ENCODE data around the gene NUP50.

NUP50 gene

GRCh38 chr22:45196926-45197605 is 33.3 kb downstream of the NUP50 start:
- no peak for DNase-seq

DNA sequence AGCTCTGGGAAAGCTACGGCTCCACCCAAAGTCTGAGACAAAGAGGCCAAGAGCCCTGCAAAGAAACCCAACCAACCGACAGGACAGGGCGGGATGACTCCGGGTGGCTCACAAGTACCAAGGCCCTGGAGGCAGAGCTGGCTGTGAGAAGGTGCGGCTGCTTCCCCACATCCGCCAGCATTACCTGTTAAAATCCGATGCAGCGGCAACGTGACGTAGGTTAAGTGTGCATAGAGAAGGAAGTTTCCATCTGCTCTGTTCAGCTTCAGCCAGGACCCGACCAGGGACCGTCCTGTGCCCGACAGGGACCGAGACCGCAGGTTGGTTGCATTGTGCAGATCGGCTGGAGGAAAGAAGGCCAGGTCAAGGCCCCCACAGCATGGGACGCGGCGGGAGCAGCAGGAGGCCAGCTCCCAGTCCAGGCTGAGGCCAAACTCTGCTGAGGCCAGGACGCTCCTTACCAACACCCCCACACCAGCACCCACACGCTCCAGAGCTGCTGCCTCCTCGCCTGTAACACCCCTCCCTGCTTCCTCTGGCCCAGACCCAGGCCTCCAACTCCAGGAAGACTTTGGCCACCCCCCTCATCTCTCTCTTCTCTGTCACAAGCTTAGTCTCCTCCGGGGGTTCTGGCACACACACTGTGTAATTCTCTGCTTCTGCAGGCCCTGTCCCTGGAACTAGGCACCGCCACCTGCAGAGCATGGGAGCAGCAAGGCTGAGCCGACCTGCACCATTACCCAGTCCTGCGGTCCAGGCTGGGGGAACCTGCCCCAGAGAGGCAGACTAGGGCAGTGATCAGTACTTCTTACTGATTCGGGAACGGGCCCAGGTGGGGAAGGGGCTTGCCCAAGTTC is 34.1 kb downstream of the NUP50 start:
- no peak for DNase-seq

DNA sequence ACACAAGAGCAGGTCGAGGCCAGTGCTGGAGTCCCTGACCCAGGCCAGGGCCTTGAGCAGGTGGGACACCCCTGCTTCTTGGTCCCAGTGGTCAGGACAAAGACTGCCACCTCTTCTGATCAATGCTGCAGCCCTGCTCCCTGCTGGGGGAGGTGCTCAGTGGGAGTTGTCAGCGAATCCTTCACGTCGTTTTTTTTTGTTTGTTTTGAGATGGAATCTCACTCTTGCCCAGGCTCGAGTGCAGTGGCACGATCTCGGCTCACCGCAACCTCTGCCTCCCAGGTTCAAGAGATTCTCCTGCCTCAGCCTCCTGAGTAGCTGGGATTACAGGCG is 34.7 kb downstream of the NUP50 start:
- no peak for DNase-seq

DNA sequence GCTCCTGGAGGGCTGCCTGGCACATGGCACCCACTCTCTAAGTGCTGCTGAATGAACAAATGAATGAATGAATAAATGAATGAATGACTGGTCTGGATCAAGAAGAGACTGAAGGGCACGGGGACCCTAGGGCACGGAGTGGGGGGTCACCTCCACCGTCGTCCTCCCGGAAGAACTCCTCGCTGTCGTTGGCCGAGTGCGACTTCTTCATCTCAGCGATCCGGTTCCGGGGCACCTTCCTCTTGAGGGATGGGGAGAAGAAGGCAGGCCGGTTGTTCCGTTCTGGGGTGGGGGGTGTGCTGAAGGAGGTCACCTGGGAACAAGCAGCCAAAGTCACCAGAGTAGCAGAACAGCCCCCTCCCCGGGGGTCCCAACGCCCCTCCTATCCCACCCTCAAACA is 36.0 kb downstream of the NUP50 start:
- DNase-seq: no peak

GRCh38 chr22:45200230-45200629 is 36.5 kb downstream of the NUP50 start:
- DNase-seq: no peak

DNA sequence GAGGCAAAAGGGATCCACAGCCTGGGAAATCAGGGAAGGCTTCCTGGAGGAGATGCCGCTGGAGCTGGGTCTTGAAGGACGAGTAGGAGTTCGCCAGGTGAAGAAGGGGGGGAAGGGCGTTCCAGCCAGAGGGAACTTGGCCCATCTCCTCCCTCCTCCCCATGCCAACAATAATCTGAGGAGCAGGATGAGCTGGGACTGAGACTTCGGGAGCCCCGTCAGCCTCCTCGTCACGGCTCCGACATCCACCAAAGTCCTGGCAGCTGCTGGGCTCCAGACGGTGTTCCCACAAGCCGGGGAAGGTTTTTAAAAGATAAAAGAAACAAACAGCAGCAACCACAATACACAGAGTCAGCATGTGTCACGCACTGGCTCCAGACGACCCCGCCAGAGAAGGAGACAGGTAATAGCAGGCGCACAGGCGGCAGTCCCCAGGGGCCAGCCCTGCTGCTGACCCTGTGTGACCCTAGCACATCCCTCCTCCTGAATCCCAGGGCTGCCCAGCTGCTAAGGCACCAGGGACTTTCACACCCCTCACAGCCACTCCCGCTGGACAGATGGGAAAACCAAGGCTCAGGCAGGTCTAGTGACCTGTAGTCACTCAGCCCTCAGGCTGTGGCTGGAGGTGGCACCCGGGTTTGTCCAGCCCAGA is 37.3 kb downstream of the NUP50 start:
- no peak for DNase-seq

DNA sequence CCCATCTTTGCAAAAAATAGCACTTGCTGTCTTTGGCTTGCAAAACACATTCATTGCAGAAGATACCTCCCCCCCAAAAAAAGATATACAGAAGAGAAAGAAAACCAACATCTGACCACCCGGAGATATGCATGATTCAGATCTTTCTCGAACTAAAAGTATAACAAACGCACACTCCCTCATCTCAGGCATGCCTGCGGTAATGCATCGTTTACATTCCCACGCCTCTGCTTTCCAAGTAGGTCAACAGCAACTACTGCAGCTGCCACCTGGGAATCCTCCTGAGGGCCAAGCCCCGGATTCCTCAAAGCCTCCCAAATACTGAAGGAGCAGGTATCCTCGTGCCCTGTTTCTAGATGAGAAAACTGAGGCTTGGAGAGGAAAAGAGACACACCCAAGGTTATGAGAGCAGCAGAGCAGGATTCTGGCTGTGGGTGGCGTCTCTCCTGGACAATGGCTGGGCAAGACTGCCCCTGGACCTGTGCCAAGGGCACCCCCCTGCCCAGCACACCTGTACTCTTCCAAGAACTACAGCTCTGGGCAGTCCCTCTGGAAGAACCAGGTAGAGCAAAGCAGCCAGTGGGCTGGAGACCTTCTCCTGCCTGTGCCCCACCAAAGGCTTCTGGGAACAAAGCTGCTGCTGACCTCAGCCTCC is 38.1 kb downstream of the NUP50 start:
- DNase-seq: no peak

GRCh38 chr22:45202333-45203149 is 38.8 kb downstream of the NUP50 start:
- DNase-seq: no peak

- no peak for DNase-seq
Measured at GRCh38 chr22:45203150-45203951, 39.6 kb downstream of the NUP50 start.

- DNase-seq: no peak
Measured at GRCh38 chr22:45204241-45204640, 40.5 kb downstream of the NUP50 start.

DNA sequence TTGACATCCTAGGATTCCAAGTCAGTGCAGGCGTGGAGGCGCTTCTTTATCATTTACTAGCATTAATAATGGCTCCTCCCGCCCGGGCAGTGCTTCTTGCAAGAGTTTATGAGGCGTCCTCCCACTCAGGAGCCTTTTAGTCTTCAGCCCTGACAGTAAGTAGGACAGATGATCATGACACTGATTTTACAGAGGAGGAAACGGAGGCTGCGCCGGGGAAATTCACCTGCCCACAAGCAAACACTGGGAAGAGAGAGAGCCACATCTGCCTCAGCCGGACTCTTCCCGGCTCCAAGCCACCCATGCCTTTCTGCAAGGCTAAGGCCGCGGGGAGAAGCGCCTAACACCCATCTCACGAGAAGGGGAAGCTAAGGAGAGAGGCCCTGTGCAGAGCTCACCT is 41.1 kb downstream of the NUP50 start:
- no peak for DNase-seq

DNA sequence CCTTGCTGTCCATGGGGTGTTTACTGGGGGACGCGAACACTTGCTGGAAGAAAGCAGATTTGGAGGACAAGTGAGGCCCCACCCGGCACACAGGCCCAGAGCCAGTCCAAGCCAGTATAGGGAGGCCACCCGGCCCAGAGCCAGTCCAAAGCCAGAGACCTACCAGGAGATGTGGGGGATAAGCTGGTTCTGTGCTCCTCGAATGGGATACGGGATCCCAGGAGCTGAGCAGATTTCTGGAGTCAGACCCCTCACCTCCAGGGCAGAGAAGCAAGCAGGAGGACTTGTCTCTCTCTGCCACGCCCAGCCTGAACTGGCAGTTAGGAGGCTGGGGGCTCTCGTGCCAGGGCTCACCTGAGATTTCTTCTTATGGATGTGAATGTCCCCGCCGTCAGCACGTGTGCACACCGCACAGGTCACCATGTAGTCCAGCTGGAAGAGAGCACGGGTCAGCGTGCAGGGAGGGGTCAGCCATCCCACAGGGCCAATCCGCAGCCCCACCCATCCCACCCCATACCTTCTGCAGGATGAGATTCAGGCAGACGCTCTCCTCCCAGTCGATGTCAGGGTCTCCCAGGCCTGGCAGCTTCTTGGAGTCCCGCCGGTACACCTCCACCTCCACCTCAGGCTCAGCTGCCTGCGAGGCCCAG is 41.7 kb downstream of the NUP50 start:
- DNase-seq: no peak

- no peak for DNase-seq
Measured at GRCh38 chr22:45206233-45206632, 42.5 kb downstream of the NUP50 start.

GRCh38 chr22:45207533-45207932 is 43.8 kb downstream of the NUP50 start:
- no peak for DNase-seq

GRCh38 chr22:45207981-45208664 is 44.4 kb downstream of the NUP50 start:
- no peak for DNase-seq

DNA sequence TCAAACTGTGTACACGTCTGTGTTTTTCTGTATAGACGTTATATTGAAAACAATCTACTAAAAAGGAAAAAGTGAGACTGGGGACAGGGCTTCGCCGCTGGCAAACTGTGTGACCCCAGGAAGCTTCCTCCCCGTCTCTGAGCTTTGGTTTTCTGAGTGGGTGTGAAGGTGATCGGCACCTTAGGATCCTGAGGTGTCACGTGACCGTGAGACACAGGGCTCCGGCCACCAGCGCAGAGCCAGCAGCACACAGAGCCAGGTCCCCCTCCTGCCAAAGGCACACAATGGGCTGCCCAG is 44.9 kb downstream of the NUP50 start:
- no peak for DNase-seq

DNA sequence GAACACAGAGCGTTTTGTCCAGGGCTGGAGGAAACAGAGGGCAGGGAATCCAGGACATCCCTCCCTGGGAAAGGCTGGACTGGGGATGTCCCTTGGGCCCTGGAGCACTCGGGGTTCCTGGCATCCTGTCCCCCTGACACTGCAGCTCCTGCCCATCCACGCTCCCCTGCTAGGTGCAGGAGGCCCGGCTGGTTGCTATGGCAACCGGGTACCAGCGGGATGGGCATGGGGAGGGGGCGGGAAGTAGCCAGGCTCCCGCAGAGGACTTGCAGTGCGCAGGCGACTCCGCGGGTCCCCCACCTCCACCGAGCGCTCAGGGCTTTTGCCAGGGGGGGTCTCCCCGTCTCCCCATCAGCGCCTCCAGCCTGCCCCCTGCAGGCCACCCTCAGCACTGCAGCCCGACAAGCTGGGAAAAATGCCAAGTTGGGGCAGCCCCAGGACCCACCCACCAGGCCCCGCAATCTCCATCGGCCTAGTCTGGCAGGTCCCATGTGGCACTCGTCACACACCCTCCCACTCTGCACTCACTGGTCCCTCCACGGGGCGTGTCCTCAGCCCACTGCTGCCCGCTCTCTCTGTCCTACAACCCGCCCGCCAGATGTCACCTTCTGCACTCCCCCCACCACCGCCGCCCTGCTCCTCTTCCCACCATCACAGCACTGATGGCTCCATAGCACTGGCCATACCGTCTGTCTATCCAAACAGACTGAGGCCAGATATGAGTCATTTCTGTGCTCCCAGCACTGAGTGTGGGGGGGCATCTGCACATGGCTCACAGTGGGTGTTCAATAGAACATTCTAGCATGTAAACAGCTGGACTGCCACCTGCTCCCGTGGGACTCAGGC is 45.5 kb downstream of the NUP50 start:
- peak; percentile 25 for DNase-seq

- DNase-seq: no peak
Measured at GRCh38 chr22:45210174-45210573, 46.4 kb downstream of the NUP50 start.

DNA sequence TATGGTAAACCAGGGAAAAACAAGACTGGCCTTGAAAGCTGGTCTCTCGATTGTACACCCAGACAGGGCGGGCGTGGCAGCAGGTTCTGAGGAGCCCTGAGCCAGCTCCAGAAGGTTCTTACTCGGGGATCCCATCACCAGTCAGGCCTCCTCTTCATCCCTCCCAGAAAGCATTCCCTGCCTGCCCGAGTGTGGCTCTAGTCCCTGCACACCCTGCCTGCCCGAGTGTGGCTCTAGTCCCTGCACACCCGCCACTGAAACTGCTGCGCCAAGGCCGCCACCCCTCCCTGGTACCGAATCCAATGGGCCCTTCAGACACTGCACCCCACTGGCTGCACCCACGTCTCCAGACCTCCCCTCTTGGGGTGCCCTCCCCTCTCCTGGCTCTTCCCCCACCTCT is 46.9 kb downstream of the NUP50 start:
- DNase-seq: no peak

GRCh38 chr22:45210991-45211390 is 47.3 kb downstream of the NUP50 start:
- no peak for DNase-seq

Data from stimulated activated CD4-positive, alpha-beta T cell treated with anti-CD3 and anti-CD28 coated beads, Interleukin-12 subunit alpha, Interleukin-12 subunit beta, amount 100 ng/mL, for 4 hours (primary cell).